Measurements from ENCODE around the gene FBLIM1.

Gene FBLIM1

GRCh38 chr1:15757575-15758342 lies 836 bp upstream of the FBLIM1 start (continued):
- TF ChIP-seq KLF17 (tag by site-specific recombination; IDR thresholded peaks at IDR 0.05) = peak; percentile 29; the same call in 1 of the 2 replicates
- TF ChIP-seq ZNF423 (tag by site-specific recombination; IDR thresholded peaks at IDR 0.05) = 0 out of 2 replicates have a peak, but pooled peaks have one; percentile 23
- no peak for TF ChIP-seq CTCF (tag by site-specific recombination; IDR thresholded peaks at IDR 0.05)
- no peak for TF ChIP-seq ZNF792 (tag by site-specific recombination; IDR thresholded peaks at IDR 0.05)
- TF ChIP-seq ZNF157 (tag by site-specific recombination; IDR thresholded peaks at IDR 0.05) = no peak
- TF ChIP-seq ZNF350 (tag by site-specific recombination; IDR thresholded peaks at IDR 0.05) = no peak
- TF ChIP-seq HOXA7 (CRISPR knock-in tag; IDR thresholded peaks at IDR 0.05; ENCODE audit: borderline replicate concordance) = no peak
- TF ChIP-seq ZNF76 (tag by site-specific recombination; IDR thresholded peaks at IDR 0.05; ENCODE audit: borderline replicate concordance, low read depth) = no peak
- no peak for TF ChIP-seq ZNF510 (tag by site-specific recombination; IDR thresholded peaks at IDR 0.05; ENCODE audit: insufficient replicate concordance)
- peak; percentile 43; the same call in 1 of the 2 replicates for TF ChIP-seq GLIS2 (tag by site-specific recombination; IDR thresholded peaks at IDR 0.05)
- TF ChIP-seq ZNF561 (tag by site-specific recombination; IDR thresholded peaks at IDR 0.05; ENCODE audit: borderline replicate concordance) = no peak
- no peak for TF ChIP-seq ZNF555 (tag by site-specific recombination; conservative IDR thresholded peaks at IDR 0.05)
- TF ChIP-seq ZSCAN30 (tag by site-specific recombination; IDR thresholded peaks at IDR 0.05) = no peak
- peak; percentile 55 for TF ChIP-seq PATZ1 (tag by site-specific recombination; IDR thresholded peaks at IDR 0.05)
- TF ChIP-seq ZNF24 (tag by site-specific recombination; IDR thresholded peaks at IDR 0.05) = no peak
- no peak for TF ChIP-seq PRDM10 (tag by site-specific recombination; IDR thresholded peaks at IDR 0.05)
- no peak for TF ChIP-seq ZNF658 (tag by site-specific recombination; IDR thresholded peaks at IDR 0.05)
- TF ChIP-seq HOXC10 (CRISPR knock-in tag; IDR thresholded peaks at IDR 0.05) = no peak
- TF ChIP-seq ZBTB10 (tag by site-specific recombination; IDR thresholded peaks at IDR 0.05) = 0 out of 2 replicates have a peak, but pooled peaks have one; percentile 17
- no peak for TF ChIP-seq PRDM4 (tag by site-specific recombination; IDR thresholded peaks at IDR 0.05)
- TF ChIP-seq ZIC2 (tag by site-specific recombination; IDR thresholded peaks at IDR 0.05) = peak; percentile 42; the same call in 1 of the 2 replicates
- peak; percentile 20; the same call in 1 of the 2 replicates for TF ChIP-seq KLF16 (tag by site-specific recombination; IDR thresholded peaks at IDR 0.05)
- TF ChIP-seq ZNF211 (tag by site-specific recombination; IDR thresholded peaks at IDR 0.05; ENCODE audit: low read depth) = no peak

Data from HEK293 (cell line).